GM10248 (cell line): Measurements from ENCODE around the gene MYOD1.

ENCODE experiments used
- CTCF ChIA-PET: fragments of 300-600 bp; sonication (Branson Sonifier 250); formaldehyde crosslinking; extraction: SDS; loops from one replicate; lab custom pipeline; 2021; ENCODE audit warnings: antibody characterized with exemption; lab: Yijun Ruan, JAX
- POLR2A ChIA-PET: fragments of 350-650 bp; sonication (Branson Sonifier 250); formaldehyde crosslinking; extraction: SDS; loops from one replicate; lab custom pipeline; 2020; ENCODE audit warnings: antibody characterized with exemption; lab: Yijun Ruan, JAX
- DNase-seq: peaks from one replicate; pipeline ENCODE4 v3.0.0; 2012; ENCODE audit errors: extremely low spot score
- CTCF ChIP-seq: IDR thresholded peaks from 2 replicates; pipeline ENCODE4 v1.5.1; 2012; ENCODE audit warnings: mild to moderate bottlenecking, low read depth; ENCODE audit errors: extremely low read depth, missing control alignments, control extremely low read depth

MYOD1 gene

GRCh38 chr11:17762309-17762974, 43.1 kb downstream of the MYOD1 start:
- CTCF ChIA-PET, result interaction anchor here (0.9 to 8.9 kb wide), 3 partner anchors 208 to 219 kb away, joined by 3 to 91 read pairs (median 10); no protein-coding TSS in a partner anchor
- DNase-seq, result peak; percentile 48
- POLR2A ChIA-PET, result no interaction called here
- TF ChIP-seq CTCF, result no peak

GRCh38 chr11:17763244-17763643, 43.9 kb downstream of the MYOD1 start:
- POLR2A ChIA-PET, result no interaction called here
- no peak for DNase-seq
- CTCF ChIA-PET, result interaction anchor here (8.9 kb wide), 1 partner anchor 213 kb away, joined by 91 read pairs; no protein-coding TSS in a partner anchor
- no peak for TF ChIP-seq CTCF

DNA sequence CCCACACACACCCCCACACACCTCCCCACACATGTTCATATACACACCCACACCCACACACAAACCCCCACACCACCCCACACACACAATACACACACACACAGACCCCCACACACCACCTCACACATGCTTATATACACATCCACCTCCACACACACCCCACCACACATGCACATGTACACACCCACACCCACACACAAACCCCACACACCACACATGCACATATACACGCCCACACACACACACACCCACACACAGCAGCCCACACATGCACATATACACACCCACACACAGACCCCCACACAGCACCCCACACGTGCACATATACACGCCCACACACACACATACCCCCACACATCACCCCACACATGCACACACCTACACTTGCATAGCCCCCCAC, 44.3 kb downstream of the MYOD1 start:
- ChIA-PET CTCF (interaction anchor here (8.9 kb wide), 1 partner anchor 212 kb away, joined by 91 read pairs; no protein-coding TSS in a partner anchor), POLR2A (no interaction called here)
- no peak for DNase-seq
- TF ChIP-seq CTCF, result no peak

- CTCF ChIA-PET, result interaction anchor here (0.8 to 1.4 kb wide), 2 partner anchors 34 to 214 kb away, joined by 3 read pairs; no protein-coding TSS in a partner anchor
- DNase-seq, result no peak
- TF ChIP-seq CTCF, result no peak
- POLR2A ChIA-PET, result no interaction called here
These were observed 45.3 kb downstream of the MYOD1 start for GRCh38 chr11:17764446-17765218.

DNA sequence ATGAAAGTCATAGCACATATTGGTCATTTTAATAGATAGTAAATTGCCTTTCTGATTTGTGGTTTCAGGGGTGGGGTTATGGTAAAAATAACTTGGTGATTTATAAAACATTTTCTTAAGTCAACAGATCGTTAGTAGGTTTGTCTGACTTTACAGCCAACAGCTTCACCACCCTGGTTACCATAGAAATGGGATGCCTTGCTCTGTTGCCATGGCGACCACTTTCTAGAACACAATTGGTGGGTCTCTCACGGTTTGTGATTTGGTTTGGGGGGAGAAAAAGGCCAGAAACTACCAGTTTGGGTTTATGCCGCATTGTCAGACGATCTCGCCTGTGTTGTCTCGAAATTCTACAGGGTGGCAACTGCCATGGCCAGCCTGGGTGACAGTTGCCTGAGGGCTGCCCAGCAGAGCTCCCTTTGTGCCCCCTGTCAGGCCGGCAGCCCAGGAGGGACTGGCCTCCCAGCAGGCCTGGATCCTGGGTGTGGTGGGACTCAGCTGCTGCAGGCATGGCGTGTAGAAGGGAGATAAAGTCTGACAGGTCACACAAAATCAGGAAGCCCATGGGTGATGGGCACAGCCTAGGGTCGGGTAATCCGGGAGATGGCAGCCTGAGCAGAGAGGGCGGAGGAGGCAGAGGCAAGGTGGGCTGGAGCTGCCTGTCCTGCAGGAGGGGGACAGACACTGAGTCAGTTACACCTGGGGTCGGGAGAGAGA, 46.1 kb downstream of the MYOD1 start:
- no peak for DNase-seq
- no peak for TF ChIP-seq CTCF
- ChIA-PET POLR2A (no interaction called here), CTCF (interaction anchor here (0.8 to 1.4 kb wide), 2 partner anchors 35 to 213 kb away, joined by 3 read pairs; no protein-coding TSS in a partner anchor)

DNA sequence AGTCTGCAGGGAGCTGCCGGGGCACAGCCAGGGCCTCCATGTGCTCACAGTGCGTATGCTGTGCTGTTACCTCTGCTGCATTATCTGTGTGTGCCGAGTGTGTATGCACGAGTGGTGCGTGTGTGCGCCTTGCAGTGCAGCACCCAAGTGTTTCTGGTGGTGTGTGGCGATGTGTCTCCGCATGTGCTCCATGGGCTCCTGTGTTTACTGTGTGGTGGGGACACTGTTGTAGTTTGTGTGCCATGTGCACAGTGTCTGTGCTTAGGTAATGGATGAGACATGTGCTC, 46.6 kb downstream of the MYOD1 start:
- ChIA-PET POLR2A (no interaction called here), CTCF (interaction anchor here (1.4 kb wide), 1 partner anchor 35 kb away, joined by 3 read pairs; no protein-coding TSS in a partner anchor)
- no peak for TF ChIP-seq CTCF
- no peak for DNase-seq
